PC-9 (cell line): ENCODE results near the gene NALCN.

ENCODE experiments used
- CTCF ChIP-seq: fragments of 200-600 bp; sonication (generic); conservative IDR thresholded peaks from 2 replicates; pipeline ENCODE4 v1.6.1; 2017; ENCODE audit warnings: mixed run types, antibody characterized with exemption, mild to moderate bottlenecking, moderate library complexity
- EZH2 ChIP-seq: fragments of 200-600 bp; sonication (generic); IDR thresholded peaks from 2 replicates; pipeline ENCODE4 v1.8.0; 2017; ENCODE audit warnings: antibody characterized with exemption, low read depth

- TF ChIP-seq EZH2 (no peak), CTCF (no peak)
These were observed 36.5 kb upstream of the NALCN start, which contains the start of gene ITGBL1 for GRCh38 chr13:101452519-101453485.
